ENCODE measurements around the gene S1PR1.

GRCh38 chr1:101264697-101265096 is 27.9 kb downstream of the S1PR1 start:
- TF ChIP-seq EZH2 (IDR thresholded peaks at IDR 0.05) (no peak), POLR2AphosphoS5 (IDR thresholded peaks at IDR 0.05; ENCODE audit: borderline replicate concordance, low read depth, low read length) (no peak)

Measured in SK-N-MC (cell line).